Measurements from ENCODE around the gene EP300.
A peak's percentile ranks its signal among the peaks of the same experiment; 100 is the strongest.
"Not testable (repeated sequence)": the region's sequence is repeated elsewhere in the genome, so short reads cannot be mapped to it uniquely, and the experiment has no call there.

Gene EP300

DNA sequence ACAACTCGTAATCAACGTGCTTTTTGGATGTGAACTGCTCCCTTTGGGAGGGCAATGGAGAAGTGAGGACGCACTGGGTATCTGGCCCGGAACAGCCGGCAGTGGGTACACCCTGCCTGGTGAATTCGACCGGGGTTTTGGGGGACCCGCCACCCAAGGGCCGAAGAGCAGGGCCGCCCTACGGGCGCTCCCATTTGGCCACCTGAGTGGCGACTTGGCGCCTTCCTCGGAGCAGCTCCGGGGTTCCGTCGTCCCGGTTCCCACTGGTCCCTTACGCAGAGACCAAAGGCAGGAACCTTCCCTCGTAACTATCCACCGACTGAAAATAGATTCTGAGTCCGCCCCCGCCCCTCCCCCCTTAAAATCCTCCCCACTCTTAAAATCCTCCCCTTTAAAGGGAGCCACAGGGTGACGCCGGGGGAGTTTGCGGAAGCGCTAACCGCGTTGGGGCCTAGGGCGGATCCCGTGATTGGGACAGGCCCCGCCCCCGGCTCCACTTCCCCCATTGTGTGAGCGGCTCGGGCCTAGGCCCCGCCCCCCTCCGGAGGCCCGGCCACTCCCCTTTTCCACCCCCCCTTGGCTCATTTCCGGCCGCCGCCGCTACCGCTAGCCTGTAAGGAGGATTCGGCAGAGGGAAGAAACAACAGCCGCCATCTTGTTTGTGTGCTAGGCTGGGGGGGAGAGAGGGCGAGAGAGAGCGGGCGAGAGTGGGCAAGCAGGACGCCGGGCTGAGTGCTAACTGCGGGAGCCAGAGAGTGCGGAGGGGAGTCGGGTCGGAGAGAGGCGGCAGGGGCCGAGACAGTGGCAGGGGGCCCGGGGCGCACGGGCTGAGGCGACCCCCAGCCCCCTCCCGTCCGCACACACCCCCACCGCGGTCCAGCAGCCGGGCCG lies 1.0 kb upstream of the EP300 start:
- DNase-seq, result peak; percentile 99

DNA sequence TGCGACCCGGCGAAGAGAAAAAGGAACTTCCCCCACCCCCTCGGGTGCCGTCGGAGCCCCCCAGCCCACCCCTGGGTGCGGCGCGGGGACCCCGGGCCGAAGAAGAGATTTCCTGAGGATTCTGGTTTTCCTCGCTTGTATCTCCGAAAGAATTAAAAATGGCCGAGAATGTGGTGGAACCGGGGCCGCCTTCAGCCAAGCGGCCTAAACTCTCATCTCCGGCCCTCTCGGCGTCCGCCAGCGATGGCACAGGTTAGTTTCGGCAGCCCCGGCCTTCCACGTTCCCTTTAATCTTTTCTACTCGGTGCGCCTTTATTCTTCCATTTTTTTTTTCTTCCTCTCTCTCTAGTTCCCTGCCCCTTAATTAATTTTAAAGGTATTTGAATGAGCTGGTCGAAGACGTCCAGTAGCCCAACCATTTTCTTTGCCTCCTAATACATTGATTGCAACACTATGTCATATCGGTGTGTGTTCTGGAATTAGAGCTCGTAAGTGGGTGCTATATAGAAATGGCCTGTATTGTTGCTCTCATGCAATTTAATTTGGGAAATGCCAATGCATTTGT lies 537 bp downstream of the EP300 start:
- DNase-seq, result peak; percentile 73

DNA sequence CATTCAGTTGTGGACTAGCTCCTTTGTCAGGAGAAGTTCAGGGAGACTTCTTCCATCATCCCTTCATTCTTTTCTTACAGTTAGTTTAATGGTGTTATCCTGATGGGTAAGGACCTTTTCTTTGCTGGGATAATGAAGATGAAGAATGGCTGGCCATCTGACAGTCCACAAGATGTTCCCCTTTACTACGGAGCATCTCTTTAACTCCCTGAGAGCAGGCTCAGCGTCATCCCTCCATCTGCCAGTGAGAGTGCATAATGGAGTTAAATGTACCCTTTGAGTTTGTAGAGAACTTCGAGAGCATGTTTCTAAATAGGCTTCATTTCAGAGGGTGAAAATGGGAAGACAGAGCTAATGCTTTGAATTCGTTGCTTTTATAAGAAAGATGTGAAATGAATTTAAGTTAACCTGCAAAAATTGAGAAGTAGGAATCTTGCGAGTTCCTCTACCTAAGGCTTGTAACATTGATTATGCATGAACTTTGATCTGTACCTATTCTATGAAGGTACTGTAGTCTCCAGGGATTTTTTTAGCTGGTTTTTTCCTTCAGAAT lies 1.7 kb downstream of the EP300 start:
- DNase-seq, result peak; percentile 62

DNA sequence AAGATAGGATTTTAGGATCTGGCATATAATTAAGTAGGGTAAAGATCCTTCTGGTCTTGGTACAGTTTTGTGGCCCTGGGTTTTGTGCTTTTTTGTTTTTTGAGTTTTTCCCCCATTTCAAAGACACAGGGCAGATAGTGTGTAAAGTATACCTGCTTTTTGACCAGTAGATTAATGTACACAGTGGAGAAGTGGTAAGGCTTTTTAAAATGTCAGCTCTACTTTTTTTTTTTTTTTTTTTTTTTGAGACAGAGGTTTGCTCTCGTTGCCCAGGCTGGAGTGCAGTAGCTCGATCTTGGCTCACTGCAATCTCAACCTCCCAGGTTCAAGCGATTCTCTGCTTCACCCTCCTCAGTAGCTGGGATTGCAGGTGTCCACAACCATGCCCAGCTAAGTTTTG lies 4.0 kb downstream of the EP300 start:
- DNase-seq, result no peak

DNA sequence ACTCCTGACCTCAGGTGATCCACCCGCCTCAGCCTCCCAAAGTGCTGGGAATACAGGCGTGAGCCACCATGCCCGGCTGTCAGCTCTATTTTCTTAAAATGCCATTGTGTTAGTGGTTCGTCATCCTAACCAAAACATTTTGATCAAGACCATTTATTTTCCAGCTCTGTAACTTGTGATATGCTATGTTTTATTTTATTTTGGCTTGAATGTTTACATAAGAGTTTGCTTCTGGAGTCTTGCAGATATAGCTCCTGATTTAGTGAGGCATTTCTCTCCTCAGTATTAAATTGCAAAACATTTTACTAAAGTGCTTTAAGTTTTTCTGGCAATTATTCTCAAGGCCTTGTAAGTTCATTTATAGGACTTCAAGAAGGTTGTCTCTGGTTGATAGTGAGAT lies 4.4 kb downstream of the EP300 start:
- no peak for DNase-seq

DNA sequence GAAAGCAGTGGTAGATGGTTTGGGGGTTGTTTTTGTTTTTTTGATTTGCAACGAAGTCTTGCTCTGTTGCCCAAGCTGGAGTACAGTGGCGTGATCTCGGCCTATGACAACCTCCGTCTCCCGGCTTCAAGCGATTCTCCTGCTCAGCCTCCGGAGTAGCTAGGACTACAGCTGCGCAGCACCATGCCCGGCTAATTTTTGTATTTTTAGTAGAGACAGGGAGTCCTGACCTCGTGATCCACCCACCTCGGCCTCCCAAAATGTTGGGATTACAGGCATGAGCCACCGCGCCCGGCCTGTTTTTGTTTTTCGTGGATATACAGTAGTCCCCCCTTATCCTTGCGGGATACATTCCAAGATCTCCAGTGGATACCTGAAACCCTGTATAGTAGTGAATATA lies 6.6 kb downstream of the EP300 start:
- no peak for DNase-seq

DNA sequence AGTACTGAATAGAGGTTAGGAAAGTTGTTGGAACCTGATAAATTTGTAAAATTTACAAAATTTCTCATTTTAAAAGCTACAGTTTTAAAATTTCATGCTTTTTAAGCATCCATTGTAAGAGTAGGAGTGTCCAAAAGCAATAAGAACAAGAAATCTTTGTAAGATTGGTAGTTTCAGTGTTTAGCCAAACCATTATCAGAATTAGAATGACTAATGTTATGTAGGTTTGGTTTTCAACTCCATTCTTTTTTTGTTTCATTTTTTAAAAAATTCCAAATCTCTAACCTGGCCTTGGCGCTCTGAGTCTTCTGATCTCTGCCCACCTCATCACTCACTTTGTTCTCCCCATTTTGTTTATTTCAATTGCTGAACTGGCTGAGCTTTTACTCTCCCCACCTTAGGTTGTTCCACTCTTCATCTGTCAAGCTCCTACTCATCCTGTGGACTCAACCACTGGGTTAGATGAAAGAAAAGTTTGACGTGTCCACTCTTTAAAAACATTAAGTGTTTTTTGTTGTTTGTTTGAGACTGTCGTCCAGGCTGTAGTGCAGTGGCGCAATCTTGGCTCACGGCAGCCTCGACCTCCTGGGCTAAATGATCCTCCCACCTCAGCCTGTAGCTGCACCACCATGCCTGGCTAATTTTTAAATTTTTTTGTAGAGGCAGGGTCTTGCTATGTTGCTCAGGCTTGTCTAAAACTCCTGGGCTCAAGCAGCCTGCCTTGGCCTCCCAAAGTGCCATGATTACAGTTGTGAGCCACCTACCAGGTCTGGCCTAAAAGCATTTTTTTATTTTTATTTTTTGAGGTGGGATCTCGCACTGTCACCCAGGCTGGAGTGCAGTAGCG lies 14.0 kb downstream of the EP300 start:
- DNase-seq, result no peak

DNA sequence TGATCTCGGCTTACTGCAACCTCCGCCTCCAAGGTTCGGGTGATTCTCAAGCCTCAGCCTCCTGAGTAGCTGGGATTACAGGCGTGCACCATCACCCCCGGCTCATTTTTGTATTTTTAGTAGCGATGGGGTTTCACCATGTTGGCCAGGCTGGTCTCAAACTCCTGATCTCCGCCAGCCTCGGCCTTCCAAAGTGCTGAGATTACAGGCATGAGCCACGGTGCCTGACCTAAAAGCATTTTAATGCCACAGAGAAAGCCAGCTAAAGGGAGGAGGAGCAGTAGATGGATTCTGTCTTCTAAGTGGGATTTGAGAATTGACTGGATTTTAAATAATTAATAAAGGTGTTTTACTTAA lies 14.6 kb downstream of the EP300 start:
- not testable (repeated sequence) for DNase-seq

DNA sequence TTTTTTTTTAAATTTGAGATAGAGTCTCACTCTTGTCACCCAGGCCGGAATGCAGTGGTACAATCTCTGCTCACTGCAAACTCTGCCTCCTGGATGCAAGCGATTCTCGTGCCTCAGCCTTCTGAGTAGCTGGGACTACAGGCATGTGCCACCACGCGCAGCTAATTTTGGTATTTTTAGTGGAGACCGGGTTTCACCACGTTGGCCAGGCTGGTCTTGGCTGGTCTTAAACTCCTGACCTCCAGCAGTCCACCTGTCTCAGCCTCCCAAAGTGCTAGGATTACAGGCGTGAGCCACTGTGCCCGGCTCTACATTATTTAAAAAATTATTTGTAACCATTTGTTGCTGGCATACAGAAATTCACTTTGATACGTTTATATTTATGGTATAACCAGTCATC lies 18.6 kb downstream of the EP300 start:
- no peak for DNase-seq

DNA sequence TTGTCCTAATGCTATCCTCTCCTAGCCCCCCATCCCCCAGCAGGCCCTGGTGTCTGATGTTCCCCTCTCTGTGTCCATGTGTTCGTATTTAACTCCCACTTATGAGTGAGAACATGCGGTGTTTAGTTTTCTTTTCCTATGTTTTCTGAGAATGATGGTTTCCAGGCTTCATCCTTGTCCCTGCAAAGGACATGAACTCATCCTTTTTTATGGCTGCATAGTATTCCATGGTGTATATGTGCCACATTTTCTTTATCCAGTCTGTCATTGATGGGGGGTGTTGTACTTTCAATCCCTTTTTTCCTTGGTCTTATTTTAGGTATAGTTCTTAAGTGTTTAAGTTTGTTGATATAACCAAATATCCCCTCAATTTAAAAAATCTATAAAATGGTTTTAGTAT lies 23.9 kb downstream of the EP300 start:
- no peak for DNase-seq

DNA sequence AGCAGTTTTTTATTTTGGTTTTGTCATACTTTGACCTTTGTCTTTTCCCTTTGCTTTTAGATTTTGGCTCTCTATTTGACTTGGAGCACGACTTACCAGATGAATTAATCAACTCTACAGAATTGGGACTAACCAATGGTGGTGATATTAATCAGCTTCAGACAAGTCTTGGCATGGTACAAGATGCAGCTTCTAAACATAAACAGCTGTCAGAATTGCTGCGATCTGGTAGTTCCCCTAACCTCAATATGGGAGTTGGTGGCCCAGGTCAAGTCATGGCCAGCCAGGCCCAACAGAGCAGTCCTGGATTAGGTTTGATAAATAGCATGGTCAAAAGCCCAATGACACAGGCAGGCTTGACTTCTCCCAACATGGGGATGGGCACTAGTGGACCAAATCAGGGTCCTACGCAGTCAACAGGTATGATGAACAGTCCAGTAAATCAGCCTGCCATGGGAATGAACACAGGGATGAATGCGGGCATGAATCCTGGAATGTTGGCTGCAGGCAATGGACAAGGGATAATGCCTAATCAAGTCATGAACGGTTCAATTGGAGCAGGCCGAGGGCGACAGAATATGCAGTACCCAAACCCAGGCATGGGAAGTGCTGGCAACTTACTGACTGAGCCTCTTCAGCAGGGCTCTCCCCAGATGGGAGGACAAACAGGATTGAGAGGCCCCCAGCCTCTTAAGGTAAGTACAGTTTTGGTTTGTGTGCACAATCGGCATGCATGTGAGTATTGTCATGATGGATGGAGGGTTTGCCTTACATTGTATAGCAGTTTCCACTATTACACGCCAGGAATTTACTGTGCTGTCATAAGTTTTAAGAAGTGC lies 25.0 kb downstream of the EP300 start:
- DNase-seq, result no peak

DNA sequence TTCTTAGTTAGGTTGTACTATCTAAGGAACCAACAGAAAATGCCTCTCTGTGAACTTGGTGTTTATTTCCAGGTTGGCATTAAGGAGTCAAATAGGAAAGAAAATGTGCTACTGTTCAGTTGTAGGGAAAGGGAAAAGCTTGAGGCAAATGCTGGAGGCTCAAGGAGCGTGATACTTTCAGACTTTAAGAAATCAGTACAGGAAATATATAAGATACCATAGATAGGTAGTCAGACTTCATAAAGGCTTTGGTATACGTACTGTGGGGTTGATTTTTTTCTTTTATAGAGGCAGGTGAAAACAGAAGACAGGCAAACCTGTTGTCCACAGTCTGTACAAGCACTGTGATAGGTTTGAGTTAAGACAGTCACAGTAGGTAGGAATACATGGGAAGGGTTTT lies 30.8 kb downstream of the EP300 start:
- DNase-seq, result no peak

DNA sequence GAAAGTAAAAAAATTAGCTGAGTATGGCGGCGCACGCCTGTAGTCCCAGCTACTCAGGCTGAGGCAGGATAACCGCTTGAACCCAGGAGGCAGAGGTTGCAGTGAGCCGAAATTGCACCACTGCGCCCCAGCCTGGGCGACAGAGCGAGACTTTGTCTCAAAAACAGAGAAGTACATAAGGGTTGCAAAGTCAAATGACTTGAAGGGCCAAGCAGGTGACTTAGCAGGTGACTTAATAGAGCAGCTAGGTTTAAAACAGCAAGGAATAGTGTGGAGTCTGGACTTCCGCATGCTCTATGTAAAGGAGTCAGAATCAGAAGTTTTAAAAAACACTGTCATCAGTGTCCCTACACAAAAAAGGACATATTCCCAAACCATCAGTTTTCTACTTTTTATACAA lies 31.7 kb downstream of the EP300 start:
- no peak for DNase-seq

DNA sequence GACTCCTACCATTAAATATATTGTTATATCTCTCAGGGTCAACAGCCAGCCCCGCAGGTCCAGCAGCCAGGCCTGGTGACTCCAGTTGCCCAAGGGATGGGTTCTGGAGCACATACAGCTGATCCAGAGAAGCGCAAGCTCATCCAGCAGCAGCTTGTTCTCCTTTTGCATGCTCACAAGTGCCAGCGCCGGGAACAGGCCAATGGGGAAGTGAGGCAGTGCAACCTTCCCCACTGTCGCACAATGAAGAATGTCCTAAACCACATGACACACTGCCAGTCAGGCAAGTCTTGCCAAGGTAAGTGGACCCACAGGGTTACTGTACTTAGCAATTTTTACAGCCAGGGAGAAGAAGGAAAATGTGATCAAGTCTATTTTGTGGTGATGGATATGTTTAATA lies 35.1 kb downstream of the EP300 start:
- no peak for DNase-seq

DNA sequence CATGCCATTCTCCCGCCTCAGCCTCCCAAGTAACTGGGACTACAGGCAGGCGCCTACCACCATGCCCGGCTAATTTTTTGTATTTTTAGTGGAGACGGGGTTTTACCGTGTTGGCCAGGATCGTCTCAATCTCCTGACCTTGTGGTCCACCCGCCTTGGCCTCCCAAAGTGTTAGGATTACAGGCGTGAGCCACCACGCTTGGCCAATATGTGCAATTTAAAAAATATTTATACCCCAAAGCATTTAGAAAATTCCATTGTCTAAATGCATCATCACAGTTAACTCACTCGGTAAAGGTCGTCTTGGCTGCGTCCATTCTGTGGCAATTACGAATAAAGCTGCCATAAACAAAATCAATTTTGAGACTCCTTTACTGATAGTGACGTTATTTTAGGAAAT lies 36.2 kb downstream of the EP300 start:
- DNase-seq, result no peak

DNA sequence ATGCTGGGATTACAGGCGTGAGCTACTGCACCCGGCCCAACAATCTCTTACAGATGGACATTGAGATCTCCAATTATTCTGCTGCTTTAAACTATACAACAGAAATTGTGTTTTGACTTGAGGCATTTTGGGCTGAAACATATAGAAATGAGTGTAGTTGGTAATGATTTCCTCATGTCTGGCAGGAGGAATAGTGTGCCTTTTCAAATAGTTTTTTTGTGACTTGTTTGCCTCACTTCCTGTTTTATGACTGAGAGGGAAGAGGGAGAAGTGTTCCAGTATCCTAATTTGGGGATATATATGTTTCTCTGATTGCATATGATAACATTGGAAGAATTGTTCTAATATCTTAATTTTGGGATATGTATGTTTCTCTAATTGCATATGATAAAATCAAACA lies 40.2 kb downstream of the EP300 start:
- no peak for DNase-seq

DNA sequence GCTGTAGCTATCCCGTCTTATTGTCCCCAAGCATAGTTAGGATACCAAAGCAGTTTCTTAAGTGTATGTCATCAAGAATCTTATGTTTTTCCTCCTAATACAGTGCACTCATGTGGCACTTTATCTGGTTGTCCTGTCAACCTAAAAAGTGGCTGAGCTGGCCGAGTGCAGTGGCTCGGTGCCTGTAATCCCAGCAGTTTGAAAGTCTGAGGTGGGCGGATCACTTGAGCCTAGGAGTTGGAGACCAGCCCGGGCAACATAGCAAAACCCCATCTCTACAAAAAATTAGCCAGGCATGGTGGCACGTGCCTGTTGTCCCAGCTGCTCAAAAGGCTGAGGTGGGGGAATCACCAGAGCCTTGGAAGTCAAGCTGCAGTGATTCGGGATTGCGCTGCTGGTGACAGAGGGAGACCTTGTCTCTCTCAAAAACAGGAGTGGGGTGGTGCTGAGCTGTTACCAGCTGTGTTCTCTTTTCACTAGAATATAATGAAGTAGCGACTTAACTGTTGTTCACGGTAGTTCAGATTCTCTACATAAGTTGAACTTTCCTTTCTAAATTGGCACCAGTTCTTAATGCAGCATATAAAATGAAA lies 48.1 kb downstream of the EP300 start:
- no peak for DNase-seq

DNA sequence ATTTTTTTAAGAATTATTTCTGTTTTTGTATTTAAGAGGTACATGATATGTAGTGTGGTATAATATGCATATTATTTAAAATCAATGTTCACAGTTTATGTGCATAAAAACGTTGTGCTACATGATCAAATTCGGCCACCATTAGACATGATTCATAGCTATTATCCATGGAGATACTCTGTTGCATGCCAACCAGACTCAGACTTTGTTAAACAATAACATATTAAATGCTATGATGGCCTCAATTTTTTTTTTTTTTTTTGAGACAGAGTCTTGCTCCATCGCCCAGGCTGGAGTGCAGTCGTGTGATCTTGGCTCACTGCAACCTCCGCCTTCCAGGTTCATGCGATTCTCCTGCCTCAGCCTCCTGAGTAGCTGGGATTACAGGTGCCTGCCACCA lies 53.5 kb downstream of the EP300 start:
- not testable (repeated sequence) for DNase-seq

DNA sequence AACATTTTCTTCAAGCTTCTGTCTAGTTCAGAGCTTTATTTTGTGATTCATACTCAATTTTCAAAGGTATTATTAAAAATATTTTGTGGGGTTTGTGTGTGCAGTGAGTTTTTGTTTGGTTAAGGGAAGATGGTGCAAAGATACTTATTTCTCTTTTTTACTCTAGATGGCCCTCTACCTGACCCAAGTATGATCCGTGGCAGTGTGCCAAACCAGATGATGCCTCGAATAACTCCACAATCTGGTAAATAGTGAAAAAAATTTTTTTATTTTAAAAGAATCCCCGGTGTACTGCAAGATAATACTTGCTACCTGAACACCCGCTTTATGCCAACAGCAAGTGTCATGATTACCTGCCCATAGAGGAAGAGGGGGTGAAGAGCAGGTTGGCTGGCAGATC lies 54.2 kb downstream of the EP300 start:
- DNase-seq, result no peak

DNA sequence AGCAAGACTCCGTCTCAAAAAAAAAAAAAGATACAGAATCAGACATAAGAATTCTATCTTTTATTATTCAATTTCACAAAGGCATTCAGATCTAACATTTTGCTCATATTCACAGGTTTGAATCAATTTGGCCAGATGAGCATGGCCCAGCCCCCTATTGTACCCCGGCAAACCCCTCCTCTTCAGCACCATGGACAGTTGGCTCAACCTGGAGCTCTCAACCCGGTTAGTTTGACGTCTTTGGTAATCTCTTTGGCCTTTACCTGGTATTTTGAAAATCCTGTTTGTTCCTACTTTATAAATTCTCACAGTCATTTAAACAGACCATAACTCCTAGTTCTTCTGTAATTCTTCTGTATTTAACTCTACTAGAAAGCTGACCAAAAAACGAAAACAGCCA lies 55.3 kb downstream of the EP300 start:
- DNase-seq, result no peak

DNA sequence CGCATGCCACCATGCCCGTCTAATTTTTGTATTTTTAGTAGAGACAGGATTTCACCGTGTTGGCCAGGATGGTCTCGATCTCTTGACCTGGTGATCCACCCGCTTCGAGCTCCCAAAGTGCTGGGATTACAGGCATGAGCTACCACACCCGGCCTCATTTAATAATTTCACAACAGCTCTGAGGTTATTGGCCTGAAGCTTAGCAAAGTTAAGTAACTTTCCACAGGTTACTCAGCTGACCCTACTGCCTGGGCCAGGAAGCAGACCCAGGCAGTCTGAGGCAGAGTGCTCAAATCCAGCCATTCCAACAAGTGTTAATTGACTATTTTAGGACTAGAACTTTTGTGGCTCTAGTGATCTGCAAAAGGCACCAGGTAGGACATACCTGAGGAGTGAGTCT lies 60.5 kb downstream of the EP300 start:
- DNase-seq, result no peak

DNA sequence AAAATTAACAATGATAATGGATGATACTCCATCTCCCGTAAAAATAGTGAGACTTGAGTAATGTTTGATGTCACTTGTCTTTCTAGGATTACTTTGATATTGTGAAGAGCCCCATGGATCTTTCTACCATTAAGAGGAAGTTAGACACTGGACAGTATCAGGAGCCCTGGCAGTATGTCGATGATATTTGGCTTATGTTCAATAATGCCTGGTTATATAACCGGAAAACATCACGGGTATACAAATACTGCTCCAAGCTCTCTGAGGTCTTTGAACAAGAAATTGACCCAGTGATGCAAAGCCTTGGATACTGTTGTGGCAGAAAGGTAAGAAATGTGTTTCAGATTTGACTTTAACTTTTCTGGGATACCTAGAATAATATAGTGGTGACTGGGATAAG lies 64.7 kb downstream of the EP300 start:
- DNase-seq, result no peak

All from eye (tissue), 1 donor.